Endothelial cell of umbilical vein (primary cell): ENCODE results near the gene TMC2. TPM values are rescaled to one million over a fixed set of nuclear protein-coding genes. Genes with fewer than 3 reads are reported as not detected.

Experiments used
- BruUV-seq: library from RNA; stranded (reverse); fragments of 400-500 nt; replicated peaks from 2 replicates; lab custom pipeline; 2021; lab: Mats Ljungman, UMichigan
- CTCF ChIA-PET: fragments of 300-600, 350-600 bp; sonication (Branson Sonifier 250); formaldehyde crosslinking; loops from one replicate; lab custom pipeline; 2021; ENCODE audit warnings: antibody characterized with exemption, inconsistent platforms; lab: Charles Lee
- POLR2A ChIA-PET: fragments of 300-600, 350-600 bp; sonication (Branson Sonifier 250); formaldehyde crosslinking; loops from one replicate; lab custom pipeline; 2021; ENCODE audit warnings: antibody characterized with exemption, inconsistent platforms; lab: Charles Lee
- DNase-seq: peaks from one replicate; pipeline ENCODE4 v3.0.0-alpha.2; 2011; ENCODE audit warnings: low read depth, low spot score
- FAIRE-seq: peaks from 2 replicates; lab custom pipeline; 2011; peaks lifted over from hg19 to GRCh38; lab: Jason Lieb, UNC
- H2AFZ ChIP-seq: 2 replicates; pipeline ENCODE4 v1.6.0; 2012; ENCODE audit warnings: low read depth, low read length, control low read depth, inconsistent platforms
- H3K27ac ChIP-seq: 2 replicates; pipeline ENCODE4 v1.5.1; 2011; ENCODE audit warnings: low read depth, mild to moderate bottlenecking, control low read depth, low read length, moderate library complexity; ENCODE audit not compliant: insufficient read depth
- H3K27me3 ChIP-seq, 2 experiments: 2 replicates each; pipeline versions ENCODE4 v1.6.0 to v1.6.1; 2011; ENCODE audit warnings: low read length in 2 of 2, mixed read lengths in 1 of 2; ENCODE audit not compliant: control insufficient read depth in 2 of 2, insufficient read depth in 2 of 2
- H3K36me3 ChIP-seq, 2 experiments: 2 replicates in 1 of 2; 3 replicates in 1 of 2; pipeline ENCODE4 v1.5.1; 2011; ENCODE audit warnings: low read length in 2 of 2, mild to moderate bottlenecking in 1 of 2, moderate library complexity in 1 of 2; ENCODE audit not compliant: control insufficient read depth in 2 of 2, insufficient read depth in 2 of 2; ENCODE audit errors: extremely low read depth in 1 of 2
- H3K4me1 ChIP-seq: 3 replicates; pipeline ENCODE4 v1.5.1; 2011; ENCODE audit warnings: mild to moderate bottlenecking, low read length; ENCODE audit not compliant: control insufficient read depth, insufficient read depth; ENCODE audit errors: extremely low read depth
- H3K4me2 ChIP-seq: 2 replicates; pipeline ENCODE4 v1.6.1; 2011; ENCODE audit warnings: low read length, control low read depth, mixed read lengths; ENCODE audit not compliant: insufficient read depth
- H3K4me3 ChIP-seq, 3 experiments: fragments of 200-600 bp in 1 of 3; sonication (generic), shearing (Covaris generic) in 1 of 3; replicated peaks in 1 of 3; 2 replicates each; pipeline ENCODE4 v1.5.1; 2011 to 2016; ENCODE audit warnings: control low read depth in 3 of 3, low read length in 3 of 3, mild to moderate bottlenecking in 2 of 3, inconsistent platforms in 1 of 3, low read depth in 1 of 3, moderate library complexity in 1 of 3; ENCODE audit not compliant: insufficient read depth in 1 of 3
- H3K79me2 ChIP-seq: 2 replicates; pipeline ENCODE4 v1.6.0; 2012; ENCODE audit warnings: low read length, inconsistent platforms; ENCODE audit not compliant: control insufficient read depth, insufficient read depth
- H3K9ac ChIP-seq: replicated peaks from 2 replicates; pipeline ENCODE3; 2011; ENCODE audit warnings: low read length, control low read depth; ENCODE audit not compliant: insufficient read depth; ENCODE audit errors: extremely low read depth
- H3K9me1 ChIP-seq: replicated peaks from 3 replicates; pipeline ENCODE4 v1.6.0; 2011; ENCODE audit warnings: mild to moderate bottlenecking, low read length; ENCODE audit not compliant: control insufficient read depth, insufficient read depth; ENCODE audit errors: extremely low read depth
- H3K9me3 ChIP-seq: replicated peaks from 2 replicates; pipeline ENCODE4 v1.5.1; 2012; ENCODE audit warnings: low read length, inconsistent platforms; ENCODE audit not compliant: control insufficient read depth, insufficient read depth
- H4K20me1 ChIP-seq: replicated peaks from 2 replicates; pipeline ENCODE3; 2011; ENCODE audit warnings: mild to moderate bottlenecking, low read length; ENCODE audit not compliant: control insufficient read depth, insufficient read depth; ENCODE audit errors: extremely low read depth
- EZH2 ChIP-seq: IDR thresholded peaks from 2 replicates; pipeline ENCODE4 v1.6.1; 2012; ENCODE audit warnings: borderline replicate concordance, low read depth, mild to moderate bottlenecking, moderate library complexity, low read length, inconsistent platforms; ENCODE audit not compliant: severe bottlenecking
- FOS ChIP-seq: IDR thresholded peaks from 2 replicates; pipeline ENCODE4 v1.6.1; 2011; ENCODE audit warnings: mild to moderate bottlenecking, low read length, moderate library complexity, borderline replicate concordance; ENCODE audit not compliant: insufficient read depth
- GATA2 ChIP-seq: IDR thresholded peaks from 2 replicates; pipeline ENCODE4 v1.7.0; 2011; ENCODE audit warnings: low read depth, mild to moderate bottlenecking, moderate library complexity, mixed read lengths, low read length; ENCODE audit not compliant: insufficient read length, insufficient read depth
- JUN ChIP-seq: IDR thresholded peaks from 2 replicates; pipeline ENCODE4 v1.6.1; 2011; ENCODE audit warnings: borderline replicate concordance, low read depth; ENCODE audit not compliant: insufficient read length, insufficient read depth
- MAX ChIP-seq: IDR thresholded peaks from 2 replicates; pipeline ENCODE4 v1.6.1; 2011; ENCODE audit not compliant: insufficient read depth, insufficient read length
- MYC ChIP-seq: IDR thresholded peaks from one replicate; pipeline ENCODE4 v1.6.1; 2011; ENCODE audit warnings: mild to moderate bottlenecking, low read depth, low read length
- POLR2A ChIP-seq: IDR thresholded peaks from 2 replicates; pipeline ENCODE4 v1.6.1; 2012; ENCODE audit warnings: low read depth, mild to moderate bottlenecking, control low read depth, low read length
- POLR2AphosphoS5 ChIP-seq: IDR thresholded peaks from 2 replicates; pipeline ENCODE4 v1.6.1; 2012; ENCODE audit warnings: low read depth, mild to moderate bottlenecking, control low read depth, low read length, moderate library complexity; ENCODE audit not compliant: insufficient read depth
- dilution Hi-C: fragments of 300-500 bp; cut with MboI; formaldehyde crosslinking; loops from one replicate; pipeline ENCODE4 v1.15.0; 2019; ENCODE audit warnings: low sequenced_read_pairs; ENCODE audit not compliant: extremely low pct_ligation_motif_present
- intact Hi-C: fragments of 100-400 bp; cut with micrococcal nuclease; formaldehyde crosslinking; loops from one replicate; pipeline ENCODE4 v1.10.0; 2022
- polyA plus RNA-seq, 4 experiments: library from polyadenylated mRNA; depleted of rRNA in 3 of 4; stranded (reverse) in 3 of 4; unstranded in 1 of 4; fragments of >200 nt; gene quantifications; 2 replicates each; pipeline versions ENCODE4 v1.2.1 to v1.2.3, GENCODE V29; 2011 to 2012; ENCODE audit warnings: missing spikeins in 1 of 4
- total RNA-seq: library from RNA; stranded (reverse); gene quantifications from 2 replicates; pipeline ENCODE4 v1.2.3, GENCODE V29; 2021
- TF ChIP-seq, protein P1 (sequence below), 2 donors: IDR thresholded peaks; 1 replicate in 1 of 2; 2 replicates in 1 of 2; pipeline ENCODE4 v1.5.1; 2011; ENCODE audit warnings: low read length in 2 of 2, mild to moderate bottlenecking in 2 of 2, moderate library complexity in 2 of 2, control low read depth in 1 of 2, inconsistent platforms in 1 of 2, low read depth in 1 of 2; ENCODE audit not compliant: insufficient read depth in 1 of 2; ENCODE audit errors: extremely low read depth in 1 of 2

TMC2 gene
- total and polyA plus RNA-seq, 2 donors (not counting 3 experiments of a cell fraction or from before 2014, with no cell fraction given): not detected

GRCh38 chr20:2563116-2563515, 26.7 kb downstream of the TMC2 start:
- Histone ChIP-seq H3K79me2 (no peaks in the 10 kb centered on the region), H3K4me1 (peaks cover 3% of the 10 kb centered on the region), H3K9ac (no peak overlapping the region), H2AFZ (no peak overlapping the region), H3K36me3 (no peaks in the 10 kb centered on the region), H3K27me3 (peaks cover 12 to 30% of the 10 kb centered on the region in 2 experiments), H3K9me1 (no peaks in the 10 kb centered on the region), H3K4me2 (no peak overlapping the region), H3K27ac (no peak overlapping the region), H3K9me3 (no peaks in the 10 kb centered on the region), H3K4me3 (no peak overlapping the region), H4K20me1 (no peaks in the 10 kb centered on the region)
- intact Hi-C loops: no loop called here
- no TSS peak for BruUV-seq
- dilution Hi-C loops: no loop called here
- no peak for TF ChIP-seq GATA2
- TF ChIP-seq POLR2A: no peak
- TF ChIP-seq MAX: no peak
- no peak for TF ChIP-seq MYC
- TF ChIP-seq EZH2: no peak
- no peak for TF ChIP-seq FOS
- no peak for TF ChIP-seq JUN
- ChIA-PET CTCF (interaction anchor here (0.5 kb wide), 1 partner anchor 50 kb away, joined by 4 read pairs; no protein-coding TSS in a partner anchor), POLR2A (no interaction called here)
- DNase-seq (no peak), FAIRE-seq (no peak)

DNA sequence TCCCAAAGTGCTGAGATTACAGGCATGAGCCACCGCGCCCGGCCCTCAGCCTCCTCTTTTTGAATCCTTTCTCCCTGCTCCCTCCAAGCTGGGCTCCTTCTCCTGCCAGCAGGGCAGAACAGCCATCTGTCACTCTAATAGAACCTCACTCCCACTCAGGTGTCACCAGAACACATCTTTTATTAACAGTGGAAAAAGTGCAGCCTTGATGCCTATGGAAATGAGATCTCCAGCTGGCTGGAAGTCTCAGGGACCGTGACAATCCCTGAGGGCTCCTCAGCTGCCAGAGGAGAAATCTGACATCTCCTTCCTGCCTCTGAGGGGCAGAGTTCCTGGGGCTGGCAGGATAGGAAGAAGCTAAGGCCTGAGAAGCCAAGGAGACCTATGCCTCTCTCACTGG, 28.0 kb downstream of the TMC2 start:
- H2AFZ ChIP-seq: no peak overlapping the region
- H3K36me3 ChIP-seq: no peaks in the 10 kb centered on the region
- H3K4me1 ChIP-seq: no peaks in the 10 kb centered on the region
- no peaks in the 10 kb centered on the region for H3K9me3 ChIP-seq
- no TSS peak for BruUV-seq
- H3K27ac ChIP-seq: no peak overlapping the region
- POLR2A ChIA-PET: no interaction called here
- H3K4me3 ChIP-seq: no peak overlapping the region
- no peak overlapping the region for H3K4me2 ChIP-seq
- H3K79me2 ChIP-seq: no peaks in the 10 kb centered on the region
- H3K9ac ChIP-seq: no peak overlapping the region
- no peaks in the 10 kb centered on the region for H3K9me1 ChIP-seq
- dilution Hi-C loops: no loop called here
- peaks cover 9 to 25% of the 10 kb centered on the region in 2 experiments for H3K27me3 ChIP-seq
- CTCF ChIA-PET: interaction anchor here (0.9 kb wide), 1 partner anchor 22 kb away, joined by 3 read pairs; no protein-coding TSS in a partner anchor
- intact Hi-C loops: no loop called here
- H4K20me1 ChIP-seq: no peaks in the 10 kb centered on the region
- DNase-seq (no peak), FAIRE-seq (no peak)
- TF ChIP-seq POLR2AphosphoS5 (no peak), MAX (no peak), MYC (no peak), POLR2A (no peak), FOS (no peak), GATA2 (no peak), EZH2 (no peak), JUN (no peak)
- TF ChIP-seq, protein P1, sequence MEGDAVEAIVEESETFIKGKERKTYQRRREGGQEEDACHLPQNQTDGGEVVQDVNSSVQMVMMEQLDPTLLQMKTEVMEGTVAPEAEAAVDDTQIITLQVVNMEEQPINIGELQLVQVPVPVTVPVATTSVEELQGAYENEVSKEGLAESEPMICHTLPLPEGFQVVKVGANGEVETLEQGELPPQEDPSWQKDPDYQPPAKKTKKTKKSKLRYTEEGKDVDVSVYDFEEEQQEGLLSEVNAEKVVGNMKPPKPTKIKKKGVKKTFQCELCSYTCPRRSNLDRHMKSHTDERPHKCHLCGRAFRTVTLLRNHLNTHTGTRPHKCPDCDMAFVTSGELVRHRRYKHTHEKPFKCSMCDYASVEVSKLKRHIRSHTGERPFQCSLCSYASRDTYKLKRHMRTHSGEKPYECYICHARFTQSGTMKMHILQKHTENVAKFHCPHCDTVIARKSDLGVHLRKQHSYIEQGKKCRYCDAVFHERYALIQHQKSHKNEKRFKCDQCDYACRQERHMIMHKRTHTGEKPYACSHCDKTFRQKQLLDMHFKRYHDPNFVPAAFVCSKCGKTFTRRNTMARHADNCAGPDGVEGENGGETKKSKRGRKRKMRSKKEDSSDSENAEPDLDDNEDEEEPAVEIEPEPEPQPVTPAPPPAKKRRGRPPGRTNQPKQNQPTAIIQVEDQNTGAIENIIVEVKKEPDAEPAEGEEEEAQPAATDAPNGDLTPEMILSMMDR (IDR thresholded peaks at IDR 0.05; ENCODE audit: extremely low read depth in 1 of 2, insufficient read depth in 1 of 2, low read depth in 1 of 2, low read length in 2 of 2): no peak
